Brain pericyte (primary cell): Measurements from ENCODE around the gene ZBTB47.

Experiments used
- DNase-seq: peaks from one replicate; pipeline ENCODE4 v3.0.0-alpha.2; 2012; ENCODE audit warnings: low read depth, low spot score

The ZBTB47 gene

DNA sequence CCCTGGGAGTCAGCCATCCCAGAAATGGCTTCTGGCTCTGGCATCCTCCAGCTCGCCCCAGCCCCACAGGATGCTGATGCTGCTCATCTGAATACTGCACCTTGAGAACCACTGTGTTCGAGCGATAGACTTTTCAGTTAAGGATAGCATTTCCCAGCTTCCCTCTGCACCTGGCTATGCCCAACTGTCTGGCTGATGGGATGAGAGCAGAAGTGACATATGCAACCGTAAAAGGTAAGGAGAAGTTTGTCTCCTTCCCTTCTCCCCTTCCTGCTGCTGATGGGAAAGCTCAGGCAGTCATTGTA lies 58.8 kb downstream of the ZBTB47 start:
- no peak for DNase-seq

DNA sequence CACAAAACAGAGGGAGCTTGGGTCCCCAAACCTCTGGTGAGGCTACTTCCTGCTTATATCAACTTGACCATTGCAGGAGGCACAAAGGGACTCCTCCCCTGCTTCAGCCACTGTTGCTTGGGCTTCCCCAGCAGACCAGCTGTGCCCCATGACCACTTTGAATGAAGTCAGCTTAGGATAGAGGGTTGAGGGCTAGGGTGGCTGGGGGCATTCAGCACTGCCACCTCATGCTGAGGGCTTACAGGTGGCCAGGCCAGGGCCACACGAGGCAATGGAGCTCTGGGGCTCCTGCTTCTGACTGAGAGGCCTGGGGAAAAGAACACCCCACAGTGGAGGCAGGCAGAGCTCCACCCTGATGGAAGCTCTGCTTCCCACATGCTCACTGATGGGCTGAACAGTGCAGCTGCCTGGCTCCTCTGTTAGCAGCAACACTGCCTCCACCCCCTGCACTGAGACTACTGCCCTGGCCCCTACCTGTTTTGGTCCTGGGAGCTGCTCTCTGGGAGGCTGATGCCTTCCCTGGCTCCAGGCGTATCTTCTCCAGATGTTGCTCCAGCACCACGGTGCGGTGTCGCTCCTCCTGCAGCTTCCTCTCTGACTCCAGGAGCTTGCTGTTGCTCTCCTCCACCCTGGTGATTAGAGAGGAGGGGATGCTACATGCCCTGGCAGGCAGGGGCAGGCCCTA lies 59.3 kb downstream of the ZBTB47 start:
- DNase-seq = no peak

DNA sequence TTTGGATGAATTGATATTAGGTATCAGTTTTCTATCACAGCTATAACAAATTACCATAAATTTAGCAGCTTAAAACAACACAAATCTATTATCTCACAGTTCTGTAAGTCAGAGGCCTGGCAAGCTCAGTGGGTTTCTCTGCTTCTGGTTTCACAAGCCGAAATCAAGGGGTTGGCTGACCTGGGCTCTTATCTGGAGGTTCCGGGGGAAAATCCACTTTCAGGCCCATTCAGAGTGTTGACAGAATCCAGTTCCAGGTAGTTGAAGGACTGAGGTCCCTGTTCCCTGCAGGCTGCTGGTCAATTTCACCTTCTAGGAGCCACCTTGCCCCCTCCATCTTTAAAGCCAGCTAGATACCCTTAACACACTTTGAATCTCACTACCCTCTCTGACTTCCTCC lies 60.2 kb downstream of the ZBTB47 start:
- no peak for DNase-seq

DNA sequence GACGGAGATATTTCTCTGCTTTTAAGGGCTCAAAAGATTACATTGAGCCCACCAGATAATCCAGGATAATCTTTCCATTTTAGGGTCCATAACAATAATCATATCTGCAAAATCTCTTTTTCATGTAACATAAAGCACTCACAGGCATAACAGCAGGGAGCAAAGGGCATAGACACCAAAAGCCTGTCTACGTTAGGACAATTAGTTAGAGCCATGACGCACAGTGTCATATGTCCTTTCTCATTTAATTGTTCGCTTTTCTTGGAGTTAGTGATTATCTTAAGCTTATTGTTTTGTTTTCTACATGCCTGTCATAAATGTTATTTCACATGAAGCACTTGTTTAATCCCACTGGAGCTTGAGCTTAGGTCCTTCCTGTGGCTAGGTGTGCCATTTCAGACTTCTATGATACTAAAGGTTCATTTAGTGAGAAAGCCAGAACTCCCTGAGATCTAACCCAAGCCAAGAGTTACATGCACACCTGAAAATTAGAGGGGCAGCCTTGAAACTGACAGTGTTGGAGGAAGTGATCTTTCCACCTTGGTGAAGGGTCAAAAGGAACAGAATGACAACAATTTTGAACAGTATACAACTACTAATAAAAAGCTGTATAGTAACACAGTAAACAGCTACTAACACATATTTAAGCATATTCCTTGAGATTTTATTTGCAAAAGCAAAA lies 60.8 kb downstream of the ZBTB47 start:
- no peak for DNase-seq
